HCT116 (cell line): ENCODE measurements around the gene CHST9. TPM values are rescaled to one million over a fixed set of nuclear protein-coding genes. Genes with fewer than 3 reads are reported as not detected.

Experiments used
- ATAC-seq: fragments of 200-7000 bp; cut with Tn5 transposase; 2 replicates; pipeline ENCODE4 v1.9.1; 2020; ENCODE audit warnings: mild to moderate bottlenecking, moderate library complexity
- BruUV-seq: library from RNA; stranded (reverse); fragments of 400-500 nt; replicated peaks from 2 replicates; lab custom pipeline; 2021; lab: Mats Ljungman, UMichigan
- CTCF ChIA-PET: fragments of 300-600 bp; sonication (Branson Sonifier 250); formaldehyde crosslinking; loops from one replicate; lab custom pipeline; 2021; ENCODE audit warnings: antibody characterized with exemption; lab: Charles Lee
- POLR2A ChIA-PET: fragments of 300-600, 350-600 bp; sonication (Branson Sonifier 250); formaldehyde crosslinking; loops from one replicate; lab custom pipeline; 2021; ENCODE audit warnings: antibody characterized with exemption; lab: Charles Lee
- RAD21 ChIA-PET, 2 experiments: fragments of 300-600 bp; sonication (Branson Sonifier 250); formaldehyde crosslinking; loops; one replicate each; lab custom pipeline; 2023; ENCODE audit warnings: low total read pairs in 2 of 2; ENCODE audit not compliant: uncharacterized antibody in 2 of 2, unreplicated experiment in 2 of 2, low non-redundant PET in 1 of 2; lab: Charles Lee
- DNase-seq: peaks from one replicate; pipeline ENCODE4 v3.0.0-alpha.2; 2010; ENCODE audit warnings: low read depth, low spot score
- H2AFZ ChIP-seq: fragments of 200-600 bp; shearing (Covaris generic), sonication (generic); 2 replicates; pipeline ENCODE4 v1.6.1; 2017; ENCODE audit warnings: low read depth, mixed run types, mixed read lengths, antibody characterized with exemption, low read length; ENCODE audit not compliant: poor library complexity, severe bottlenecking
- H3K27ac ChIP-seq: 2 replicates; pipeline ENCODE4 v1.5.1; 2012; ENCODE audit warnings: low read depth, low read length
- H3K27me3 ChIP-seq: fragments of 200-600 bp; sonication (generic); 2 replicates; pipeline ENCODE4 v1.6.1; 2016; ENCODE audit warnings: mixed run types, low read length, mixed read lengths; ENCODE audit not compliant: insufficient read depth
- H3K36me3 ChIP-seq, 2 experiments: fragments of 200-500 bp in 1 of 2; fragments of 200-600 bp in 1 of 2; sonication (Bioruptor generic) in 1 of 2; sonication (generic) in 1 of 2; 2 replicates each; pipeline versions ENCODE4 v1.5.1 to v1.6.1; 2014 to 2016; ENCODE audit warnings: low read length in 2 of 2, inconsistent platforms in 1 of 2, mixed read lengths in 1 of 2, mixed run types in 1 of 2; ENCODE audit not compliant: insufficient read depth in 2 of 2, control insufficient read depth in 1 of 2
- H3K4me1 ChIP-seq, 2 experiments: fragments of 200-600 bp in 1 of 2; sonication (generic) in 1 of 2; 2 replicates each; pipeline versions ENCODE4 v1.5.1 to v1.6.1; 2012 to 2017; ENCODE audit warnings: low read length in 2 of 2, inconsistent platforms in 1 of 2, mild to moderate bottlenecking in 1 of 2, mixed read lengths in 1 of 2, mixed run types in 1 of 2, moderate library complexity in 1 of 2; ENCODE audit not compliant: insufficient read depth in 2 of 2, control insufficient read depth in 1 of 2
- H3K4me2 ChIP-seq: fragments of 200-600 bp; sonication (generic); 2 replicates; pipeline ENCODE4 v1.6.1; 2017; ENCODE audit warnings: mixed run types, low read length, mixed read lengths
- H3K4me3 ChIP-seq, 2 experiments: fragments of 200-600 bp in 1 of 2; sonication (generic) in 1 of 2; replicated peaks in 1 of 2; 2 replicates each; pipeline ENCODE4 v1.5.1; 2011 to 2016; ENCODE audit warnings: low read length in 2 of 2, control low read depth in 1 of 2, low read depth in 1 of 2, mild to moderate bottlenecking in 1 of 2, mixed read lengths in 1 of 2, mixed run types in 1 of 2
- H3K79me2 ChIP-seq: fragments of 200-600 bp; sonication (generic); 2 replicates; pipeline ENCODE4 v1.6.1; 2017; ENCODE audit warnings: mild to moderate bottlenecking, mixed run types, low read length, moderate library complexity, mixed read lengths; ENCODE audit not compliant: insufficient read depth
- H3K9ac ChIP-seq: fragments of 200-600 bp; sonication (generic); 2 replicates; pipeline ENCODE4 v1.6.1; 2016; ENCODE audit warnings: low read length, mixed read lengths
- H3K9me2 ChIP-seq: fragments of 200-600 bp; sonication (generic), shearing (Covaris generic); 2 replicates; pipeline ENCODE4 v1.6.1; 2017; ENCODE audit warnings: mixed run types, mild to moderate bottlenecking, moderate library complexity; ENCODE audit not compliant: insufficient read depth
- H3K9me3 ChIP-seq, 2 experiments: fragments of 200-500 bp in 1 of 2; fragments of 200-600 bp in 1 of 2; sonication (Bioruptor generic) in 1 of 2; sonication (generic) in 1 of 2; 2 replicates each; pipeline ENCODE4 v1.6.1; 2014 to 2017; ENCODE audit warnings: low read length in 2 of 2, mixed read lengths in 2 of 2, inconsistent platforms in 1 of 2, low read depth in 1 of 2, mild to moderate bottlenecking in 1 of 2, mixed run types in 1 of 2, moderate library complexity in 1 of 2; ENCODE audit not compliant: control insufficient read depth in 1 of 2, insufficient read depth in 1 of 2
- H4K20me1 ChIP-seq: fragments of 200-600 bp; sonication (generic), shearing (Covaris generic); 2 replicates; pipeline ENCODE4 v1.6.1; 2017; ENCODE audit warnings: mixed run types, mild to moderate bottlenecking, moderate library complexity; ENCODE audit not compliant: insufficient read depth
- ATF3 ChIP-seq: IDR thresholded peaks from 2 replicates; pipeline ENCODE4 v1.6.1; 2012
- CEBPB ChIP-seq: IDR thresholded peaks from 2 replicates; pipeline ENCODE4 v1.6.1; 2012; ENCODE audit warnings: low read depth
- ELF1 ChIP-seq: IDR thresholded peaks from 2 replicates; pipeline ENCODE4 v1.6.1; 2012; ENCODE audit warnings: low read depth, borderline replicate concordance
- EZH2 ChIP-seq: fragments of 200-600 bp; sonication (generic); IDR thresholded peaks from 2 replicates; pipeline ENCODE4 v1.6.1; 2017; ENCODE audit warnings: antibody characterized with exemption, mixed run types
- EZH2phosphoT487 ChIP-seq: fragments of 200-600 bp; IDR thresholded peaks from 2 replicates; pipeline ENCODE4 v1.6.1; 2018; ENCODE audit warnings: antibody characterized with exemption, borderline replicate concordance
- FOSL1 ChIP-seq: IDR thresholded peaks from 2 replicates; pipeline ENCODE4 v1.6.1; 2012; ENCODE audit warnings: low read depth
- JUND ChIP-seq: IDR thresholded peaks from 2 replicates; pipeline ENCODE4 v1.6.1; 2012
- POLR2A ChIP-seq: IDR thresholded peaks from 2 replicates; pipeline ENCODE4 v1.7.0; 2011; ENCODE audit warnings: borderline replicate concordance; ENCODE audit not compliant: insufficient read depth, insufficient read length; ENCODE audit errors: extremely low read depth
- RAD21 ChIP-seq: IDR thresholded peaks from 2 replicates; pipeline ENCODE4 v1.6.1; 2012; ENCODE audit warnings: low read depth, mild to moderate bottlenecking
- SIN3A ChIP-seq: IDR thresholded peaks from 2 replicates; pipeline ENCODE4 v1.6.1; 2012; ENCODE audit warnings: low read depth
- SP1 ChIP-seq: IDR thresholded peaks from 2 replicates; pipeline ENCODE4 v1.6.1; 2012; ENCODE audit warnings: low read depth
- TCF7L2 ChIP-seq: IDR thresholded peaks from 2 replicates; pipeline ENCODE4 v1.7.0; 2011; ENCODE audit warnings: borderline replicate concordance, inconsistent platforms; ENCODE audit not compliant: insufficient read depth, insufficient read length; ENCODE audit errors: extremely low read depth
- YY1 ChIP-seq: IDR thresholded peaks from 2 replicates; pipeline ENCODE4 v1.6.1; 2011; ENCODE audit warnings: low read length, low read depth, moderate library complexity, mild to moderate bottlenecking; ENCODE audit not compliant: insufficient replicate concordance; ENCODE audit errors: extremely low read depth
- ZFX ChIP-seq: fragments of 450-650 bp; IDR thresholded peaks from 2 replicates; pipeline ENCODE4 v1.6.1; 2017
- ZNF274 ChIP-seq: fragments of 200-500 bp; sonication (Bioruptor generic); IDR thresholded peaks from 2 replicates; pipeline ENCODE4 v1.6.1; 2014; ENCODE audit warnings: mild to moderate bottlenecking, low read depth, low read length, inconsistent platforms
- intact Hi-C: fragments of 100-400 bp; cut with micrococcal nuclease; formaldehyde crosslinking; loops from 2 replicates; pipeline ENCODE4 v1.10.0; 2022
- total RNA-seq: library from RNA; stranded (reverse); gene quantifications from one replicate; pipeline ENCODE4 v1.2.1, GENCODE V29; 2021; ENCODE audit not compliant: unreplicated experiment
- TF ChIP-seq, protein P1 (sequence below): IDR thresholded peaks from 2 replicates; pipeline ENCODE4 v1.6.1; 2011; ENCODE audit warnings: mild to moderate bottlenecking, low read length, moderate library complexity; ENCODE audit not compliant: insufficient replicate concordance; ENCODE audit errors: extremely low read depth

CHST9 gene
- total RNA-seq, 1 experiment from 2014 or later, result not detected

GRCh38 chr18:26971409-26971808 is 213.7 kb downstream of the CHST9 start:
- intact Hi-C loops, result no loop called here
- POLR2A ChIA-PET, result no interaction called here

DNA sequence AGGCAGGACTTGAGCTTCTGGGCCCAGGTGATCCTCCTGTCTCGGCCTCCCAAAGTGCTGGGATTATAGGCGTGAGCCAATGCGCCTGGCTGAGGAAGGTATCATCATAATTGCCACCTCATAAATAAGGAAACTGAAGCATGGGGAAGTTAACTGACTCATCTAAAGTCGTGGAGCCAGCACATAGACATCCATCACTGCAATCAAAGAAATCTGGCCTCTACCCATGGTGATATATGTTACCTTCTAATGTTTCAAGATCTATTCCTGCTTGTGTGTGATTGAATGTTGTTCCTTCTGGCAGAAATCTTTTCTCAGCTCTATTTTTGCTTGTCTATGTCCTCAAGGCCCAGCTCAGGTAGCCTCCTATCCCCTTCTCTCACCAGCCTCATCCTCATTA is 214.5 kb downstream of the CHST9 start:
- no TSS peak for BruUV-seq
- Histone ChIP-seq H3K9ac (no peak overlapping the region), H3K79me2 (no peaks in the 10 kb centered on the region), H2AFZ (no peak overlapping the region), H3K27ac (no peak overlapping the region), H3K27me3 (no peaks in the 10 kb centered on the region), H3K36me3 (no peaks in the 10 kb centered on the region), H4K20me1 (no peaks in the 10 kb centered on the region), H3K9me2 (no peaks in the 10 kb centered on the region), H3K4me2 (no peak overlapping the region), H3K4me1 (no peaks in the 10 kb centered on the region), H3K9me3 (no peaks in the 10 kb centered on the region), H3K4me3 (no peak overlapping the region)
- no peak for DNase-seq
- ChIA-PET RAD21 (no interaction called here), CTCF (no interaction called here), POLR2A (no interaction called here)
- intact Hi-C loops, result no loop called here
- no peak for ATAC-seq
- TF ChIP-seq, protein P1, sequence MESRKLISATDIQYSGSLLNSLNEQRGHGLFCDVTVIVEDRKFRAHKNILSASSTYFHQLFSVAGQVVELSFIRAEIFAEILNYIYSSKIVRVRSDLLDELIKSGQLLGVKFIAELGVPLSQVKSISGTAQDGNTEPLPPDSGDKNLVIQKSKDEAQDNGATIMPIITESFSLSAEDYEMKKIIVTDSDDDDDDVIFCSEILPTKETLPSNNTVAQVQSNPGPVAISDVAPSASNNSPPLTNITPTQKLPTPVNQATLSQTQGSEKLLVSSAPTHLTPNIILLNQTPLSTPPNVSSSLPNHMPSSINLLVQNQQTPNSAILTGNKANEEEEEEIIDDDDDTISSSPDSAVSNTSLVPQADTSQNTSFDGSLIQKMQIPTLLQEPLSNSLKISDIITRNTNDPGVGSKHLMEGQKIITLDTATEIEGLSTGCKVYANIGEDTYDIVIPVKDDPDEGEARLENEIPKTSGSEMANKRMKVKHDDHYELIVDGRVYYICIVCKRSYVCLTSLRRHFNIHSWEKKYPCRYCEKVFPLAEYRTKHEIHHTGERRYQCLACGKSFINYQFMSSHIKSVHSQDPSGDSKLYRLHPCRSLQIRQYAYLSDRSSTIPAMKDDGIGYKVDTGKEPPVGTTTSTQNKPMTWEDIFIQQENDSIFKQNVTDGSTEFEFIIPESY, result no peak
- TF ChIP-seq ATF3 (no peak), SP1 (no peak), FOSL1 (no peak), RAD21 (no peak), JUND (no peak), ELF1 (no peak), CEBPB (no peak), ZFX (no peak), TCF7L2 (no peak), SIN3A (no peak)

More at GRCh38 chr18:26971409-26971808, 213.7 kb downstream of the CHST9 start:
- Histone ChIP-seq H3K4me3 (no peak overlapping the region), H3K9me2 (no peaks in the 10 kb centered on the region), H3K79me2 (no peaks in the 10 kb centered on the region), H3K9ac (no peak overlapping the region), H2AFZ (no peak overlapping the region), H4K20me1 (no peaks in the 10 kb centered on the region), H3K36me3 (no peaks in the 10 kb centered on the region), H3K27me3 (no peaks in the 10 kb centered on the region), H3K4me2 (no peak overlapping the region), H3K4me1 (no peaks in the 10 kb centered on the region), H3K27ac (no peak overlapping the region), H3K9me3 (no peaks in the 10 kb centered on the region)
- ChIA-PET RAD21 (no interaction called here), CTCF (no interaction called here)
- ATAC-seq, result no peak
- TF ChIP-seq YY1, result no peak
- TF ChIP-seq SP1, result no peak
- no peak for TF ChIP-seq ZNF274
- no peak for TF ChIP-seq EZH2phosphoT487
- TF ChIP-seq RAD21, result no peak
- TF ChIP-seq EZH2, result no peak
- TF ChIP-seq JUND, result no peak
- no peak for TF ChIP-seq POLR2A
- TF ChIP-seq ATF3, result no peak
- no peak for DNase-seq
- BruUV-seq, result no TSS peak
